GM19238 (cell line): ENCODE results near the gene RPS6KA2.

Experiments
- DNase-seq: peaks from one replicate; pipeline ENCODE4 v3.0.0; 2011; ENCODE audit warnings: low spot score; ENCODE audit not compliant: insufficient read length

RPS6KA2 gene

DNA sequence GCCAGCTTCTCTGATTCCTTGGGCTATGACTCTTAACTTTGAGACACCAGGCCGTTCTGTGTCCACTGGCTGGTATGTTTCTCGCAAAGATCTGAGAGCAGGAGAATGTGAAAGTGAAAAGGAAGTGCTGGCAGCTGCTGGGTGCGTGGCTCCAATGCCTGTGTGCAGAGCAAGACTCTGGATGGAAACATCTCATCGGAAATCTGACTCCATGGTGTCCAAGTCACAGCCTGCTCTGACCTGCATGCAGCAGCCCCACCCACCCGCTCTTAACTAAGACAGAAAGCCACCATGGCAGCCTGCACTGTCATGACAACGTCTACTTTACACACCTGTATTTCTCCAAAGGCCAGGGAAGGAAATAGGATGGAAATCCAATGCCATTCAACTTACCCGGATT lies 178.0 kb downstream of the RPS6KA2 start:
- no peak for DNase-seq

DNA sequence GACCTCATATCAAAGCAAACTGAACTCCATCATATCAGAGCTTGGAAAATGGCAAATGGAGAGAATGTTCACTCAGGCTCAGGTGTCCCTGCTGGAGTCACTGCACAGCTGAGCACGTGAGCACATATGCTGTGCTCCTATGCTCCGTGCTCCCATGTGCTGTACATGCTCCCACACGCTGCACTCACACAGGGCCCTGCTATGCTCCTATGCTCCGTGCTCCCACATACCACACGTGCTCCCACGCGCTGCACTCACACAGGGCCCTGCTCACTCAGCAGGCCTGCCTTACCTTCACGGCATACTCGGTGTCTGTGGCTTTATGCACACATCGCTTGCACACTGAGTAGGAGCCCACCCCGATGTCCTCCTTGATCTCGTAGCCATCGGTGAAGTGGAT lies 178.6 kb downstream of the RPS6KA2 start:
- no peak for DNase-seq

DNA sequence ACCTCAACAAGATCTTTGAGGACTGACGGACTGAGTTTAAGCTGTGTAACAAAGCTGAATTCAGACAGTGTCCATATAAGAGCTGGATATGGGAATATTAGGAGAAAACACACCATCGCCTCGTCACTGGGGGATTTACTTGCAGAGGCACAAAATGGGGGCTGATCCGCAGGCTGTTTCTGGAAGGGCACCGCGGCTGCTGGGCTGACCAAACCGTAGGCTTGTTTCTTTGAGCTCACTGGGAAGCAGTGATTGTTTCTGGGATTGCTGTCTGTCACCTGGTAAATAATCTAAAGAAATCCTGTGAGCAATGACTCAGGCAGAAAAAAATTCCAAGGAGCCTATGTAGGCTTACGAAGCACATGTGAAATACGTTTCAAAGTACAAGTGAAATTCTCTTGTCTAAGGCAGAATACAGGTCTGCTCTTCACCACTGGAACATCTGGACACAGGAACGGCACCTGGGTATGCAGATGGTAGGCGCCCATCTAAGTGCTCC lies 180.4 kb downstream of the RPS6KA2 start:
- DNase-seq, result no peak

DNA sequence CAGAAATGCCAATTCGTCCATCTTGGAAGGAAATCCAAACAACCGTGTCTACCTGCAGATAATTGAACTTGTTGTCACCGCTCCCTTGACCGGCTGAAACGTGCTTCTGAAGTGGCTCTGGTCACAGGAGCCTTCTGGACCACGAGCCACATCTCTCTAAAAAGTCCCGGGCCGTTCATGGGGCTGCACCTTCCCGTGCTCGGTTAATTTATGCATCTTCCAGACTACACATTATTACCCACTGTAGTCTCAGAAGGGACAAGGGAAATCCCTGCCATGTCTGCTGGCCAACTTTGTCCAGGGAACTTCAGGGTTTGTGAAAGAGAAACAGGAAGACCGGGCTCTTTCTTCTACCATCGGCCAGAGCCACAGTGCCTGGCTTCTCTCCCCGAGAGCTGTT lies 180.9 kb downstream of the RPS6KA2 start:
- no peak for DNase-seq

DNA sequence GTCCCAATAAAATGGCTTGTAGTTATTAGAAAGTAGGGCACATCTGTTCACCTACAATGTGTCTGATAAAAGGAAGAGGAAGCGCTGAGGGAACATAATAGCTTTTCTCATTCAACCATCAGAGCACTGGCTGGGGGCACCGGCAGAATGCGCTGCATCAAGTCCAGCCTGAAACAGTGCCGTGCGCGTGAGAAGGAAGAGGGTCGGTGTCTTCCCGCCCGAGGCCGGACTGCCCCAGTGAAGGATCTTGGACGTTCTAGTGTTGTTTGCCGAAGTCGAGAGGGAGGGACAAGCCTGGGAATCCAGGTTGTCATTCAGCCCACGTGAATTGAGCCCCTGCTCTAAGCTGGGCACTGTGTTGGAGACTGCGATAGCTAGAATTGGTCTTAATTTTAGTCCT lies 182.6 kb downstream of the RPS6KA2 start:
- no peak for DNase-seq

DNA sequence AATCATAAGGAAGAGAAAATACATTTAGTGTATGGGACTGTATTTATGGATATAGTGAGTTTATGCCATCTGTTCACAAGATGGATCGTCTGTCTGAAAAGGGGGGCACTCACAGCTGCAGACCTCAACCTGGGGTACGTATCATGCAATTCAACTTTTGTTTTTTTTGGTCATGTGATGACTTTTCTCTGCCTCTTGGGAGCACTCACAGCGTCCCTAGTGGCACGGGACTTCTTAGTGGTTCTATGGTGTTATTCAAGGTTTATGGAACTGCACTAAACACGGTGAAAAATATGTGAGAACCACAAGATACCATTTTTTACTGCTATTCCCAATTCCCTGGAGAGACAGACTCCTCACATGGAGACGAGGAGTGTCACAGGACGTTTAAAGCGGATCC lies 183.9 kb downstream of the RPS6KA2 start:
- no peak for DNase-seq

DNA sequence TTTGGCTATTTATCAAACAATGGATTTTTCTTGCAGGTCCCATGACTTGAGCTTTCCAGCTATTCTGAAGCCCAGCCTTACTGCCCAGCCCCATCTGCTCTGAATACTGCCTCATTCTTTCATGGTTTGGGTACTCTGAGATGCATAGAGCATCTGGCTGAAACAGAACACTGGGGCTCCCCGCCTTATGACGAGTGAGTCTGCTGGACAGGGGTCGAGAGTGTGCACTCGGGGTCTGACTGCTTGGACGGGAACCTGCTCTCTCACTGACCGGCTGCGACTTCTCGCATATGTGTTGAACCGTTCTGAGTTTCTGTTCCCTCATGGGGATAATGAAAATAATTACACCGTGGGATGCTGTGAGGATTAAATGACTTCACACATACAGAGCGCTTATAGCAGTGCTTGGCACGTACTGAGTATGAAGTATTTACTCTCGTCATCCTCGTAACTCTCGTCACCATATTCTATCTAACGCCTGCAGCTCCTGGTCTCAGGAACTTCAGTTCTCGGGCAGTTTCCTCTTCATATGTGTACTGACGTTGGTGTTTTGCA lies 184.8 kb downstream of the RPS6KA2 start:
- DNase-seq, result no peak

DNA sequence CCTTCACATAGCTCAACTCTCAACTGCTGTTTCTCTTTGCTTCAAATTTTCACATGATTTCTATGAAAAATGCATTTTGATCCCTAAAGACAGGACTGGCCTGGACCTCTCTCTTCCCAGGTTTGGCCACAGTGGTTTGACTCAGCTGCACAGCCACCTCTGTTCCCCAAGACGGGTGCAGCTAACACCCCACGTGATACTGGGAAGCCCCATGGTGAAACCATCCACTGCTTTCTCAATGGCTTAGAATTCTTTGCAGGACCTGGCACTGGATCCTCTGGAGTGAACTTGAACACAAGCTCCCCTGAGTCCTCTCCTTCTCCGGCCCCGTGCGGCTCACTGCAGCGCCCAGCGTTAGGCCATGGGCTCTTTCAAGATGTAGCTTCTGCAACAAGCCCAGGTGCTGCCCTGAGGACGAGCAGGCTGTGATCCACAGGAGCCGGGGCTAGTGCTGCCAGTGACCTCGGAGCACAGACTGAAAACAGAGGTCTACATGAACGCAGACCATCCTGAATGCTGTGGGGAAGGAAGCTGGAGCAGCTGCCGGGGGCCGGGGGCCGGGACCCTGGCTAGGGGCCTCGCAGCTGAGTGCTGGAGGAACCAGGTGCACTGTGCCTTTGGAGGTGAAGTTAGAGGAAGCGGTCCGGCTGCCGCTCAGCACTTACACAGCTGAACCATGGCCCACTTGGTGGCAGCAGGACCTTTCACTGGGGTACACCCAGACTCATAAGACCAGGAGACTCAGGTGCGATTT lies 185.5 kb downstream of the RPS6KA2 start:
- no peak for DNase-seq

DNA sequence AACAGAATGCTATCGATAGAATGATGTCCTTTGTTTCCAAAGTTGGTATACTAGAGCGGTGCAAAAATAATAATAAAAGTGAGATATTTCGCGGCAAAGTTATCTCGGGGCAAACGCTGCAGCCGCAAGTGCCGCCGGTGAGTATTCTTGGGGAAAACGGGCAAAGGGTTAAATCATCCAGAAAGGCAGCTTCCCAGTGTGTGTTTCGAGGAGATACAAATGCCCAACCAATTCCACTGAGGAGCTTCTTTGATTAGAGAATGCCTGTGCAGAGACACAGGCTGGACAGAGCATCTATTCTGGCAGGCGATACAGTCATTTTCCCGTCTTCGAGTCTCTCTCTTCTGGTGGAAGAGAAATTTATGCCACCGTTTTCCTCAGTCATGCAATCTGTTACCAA lies 186.3 kb downstream of the RPS6KA2 start:
- DNase-seq, result no peak

DNA sequence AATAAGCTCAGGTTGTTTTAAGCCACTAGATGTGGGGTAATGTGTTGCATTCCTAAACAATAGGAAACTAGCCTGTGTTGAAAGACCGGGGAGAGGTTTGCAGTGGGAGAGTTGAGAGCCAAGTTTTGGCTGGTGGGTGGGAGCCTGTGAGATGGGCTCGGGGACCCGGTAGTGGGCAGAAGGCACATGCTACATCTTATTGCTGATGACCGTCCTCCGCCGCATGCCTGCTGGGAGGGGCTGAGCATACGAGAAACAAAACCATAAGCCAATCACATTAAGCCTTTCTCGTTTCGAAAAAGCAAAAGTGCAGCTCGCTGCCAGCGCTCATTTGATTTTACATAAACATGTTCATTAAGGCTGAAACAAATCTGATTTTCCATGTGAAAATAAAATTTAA lies 186.9 kb downstream of the RPS6KA2 start:
- DNase-seq, result no peak

DNA sequence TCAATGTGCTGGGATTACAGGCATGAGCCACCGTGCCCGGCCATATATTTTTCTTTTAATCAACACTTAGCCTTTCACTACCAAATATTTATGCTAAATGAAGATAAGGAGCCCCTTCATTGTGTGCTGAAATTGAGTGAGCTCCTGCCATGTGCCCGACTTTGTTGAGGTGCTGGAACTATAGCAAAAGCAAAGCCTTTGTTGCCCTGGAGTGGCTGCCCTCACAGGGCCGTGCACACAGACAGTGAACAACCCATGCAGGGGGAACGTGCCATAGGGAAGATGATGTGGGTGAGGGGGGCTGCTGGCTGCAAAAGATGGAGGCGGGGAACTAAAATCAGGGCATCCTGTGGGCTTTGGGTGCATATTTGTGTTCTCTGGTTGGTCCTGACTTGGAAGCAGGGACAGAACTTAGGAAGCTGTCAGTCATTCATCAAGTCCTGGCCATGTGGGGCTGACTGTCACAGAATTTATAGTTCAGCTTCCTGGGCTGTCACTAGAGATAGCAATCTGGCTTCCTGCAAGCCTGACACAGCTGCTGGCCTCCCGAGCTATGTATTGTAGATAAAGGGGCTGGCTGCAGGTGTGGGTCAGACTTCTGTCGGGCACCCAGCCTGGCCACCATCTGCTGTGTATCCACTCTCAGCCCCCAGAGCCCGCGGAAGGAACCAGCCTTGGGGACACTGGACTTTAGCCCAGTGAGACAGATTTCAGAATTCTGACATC lies 187.5 kb downstream of the RPS6KA2 start:
- DNase-seq, result no peak

DNA sequence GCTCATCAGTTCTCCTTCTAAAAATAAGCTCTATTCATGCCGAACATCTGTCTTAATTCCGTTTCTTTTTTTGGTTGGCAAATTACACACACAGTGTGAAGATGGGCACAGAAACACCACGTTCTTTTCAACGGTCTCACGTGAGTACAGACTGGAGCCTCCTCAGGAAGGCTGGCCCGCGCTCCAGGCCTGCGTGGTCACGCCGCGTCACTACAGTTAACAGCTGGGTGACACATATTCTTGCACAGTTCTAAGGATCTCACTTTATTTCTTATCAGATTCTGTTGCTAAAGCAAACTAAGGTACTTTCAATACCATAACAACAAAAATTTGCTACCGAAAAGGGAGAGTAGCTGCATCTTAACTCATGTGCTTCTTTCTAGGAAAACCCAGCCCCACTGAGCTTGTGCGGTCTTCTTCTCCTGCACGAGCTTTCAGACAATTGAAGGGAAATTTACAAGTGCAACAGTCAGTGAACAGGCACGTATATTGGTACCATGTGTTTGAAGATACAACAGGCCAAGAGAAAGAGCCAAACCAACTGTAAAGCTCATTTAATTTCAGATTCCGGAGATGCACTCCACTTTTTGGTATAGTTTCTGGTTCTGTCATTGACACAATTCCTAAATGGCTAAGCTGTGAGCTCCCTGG lies 188.7 kb downstream of the RPS6KA2 start:
- DNase-seq, result no peak

DNA sequence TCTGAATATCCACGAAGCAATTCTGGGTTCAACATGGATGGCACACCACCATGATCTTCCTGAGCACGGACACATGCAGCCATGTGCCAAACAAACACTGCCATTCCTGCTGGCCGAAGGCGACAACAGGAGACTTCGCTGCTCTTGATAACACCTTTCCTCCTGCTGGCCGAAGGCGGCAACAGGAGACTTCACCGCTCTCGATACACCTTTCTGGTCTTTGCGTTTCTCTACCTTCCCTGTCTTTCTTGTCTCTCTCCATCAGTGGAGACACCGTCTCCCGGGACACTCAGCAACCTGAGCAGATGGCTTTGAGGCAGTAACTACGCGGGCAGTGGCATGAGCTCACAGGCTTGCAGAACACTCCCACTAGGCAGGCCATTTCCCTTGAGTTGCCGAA lies 189.4 kb downstream of the RPS6KA2 start:
- DNase-seq, result no peak

DNA sequence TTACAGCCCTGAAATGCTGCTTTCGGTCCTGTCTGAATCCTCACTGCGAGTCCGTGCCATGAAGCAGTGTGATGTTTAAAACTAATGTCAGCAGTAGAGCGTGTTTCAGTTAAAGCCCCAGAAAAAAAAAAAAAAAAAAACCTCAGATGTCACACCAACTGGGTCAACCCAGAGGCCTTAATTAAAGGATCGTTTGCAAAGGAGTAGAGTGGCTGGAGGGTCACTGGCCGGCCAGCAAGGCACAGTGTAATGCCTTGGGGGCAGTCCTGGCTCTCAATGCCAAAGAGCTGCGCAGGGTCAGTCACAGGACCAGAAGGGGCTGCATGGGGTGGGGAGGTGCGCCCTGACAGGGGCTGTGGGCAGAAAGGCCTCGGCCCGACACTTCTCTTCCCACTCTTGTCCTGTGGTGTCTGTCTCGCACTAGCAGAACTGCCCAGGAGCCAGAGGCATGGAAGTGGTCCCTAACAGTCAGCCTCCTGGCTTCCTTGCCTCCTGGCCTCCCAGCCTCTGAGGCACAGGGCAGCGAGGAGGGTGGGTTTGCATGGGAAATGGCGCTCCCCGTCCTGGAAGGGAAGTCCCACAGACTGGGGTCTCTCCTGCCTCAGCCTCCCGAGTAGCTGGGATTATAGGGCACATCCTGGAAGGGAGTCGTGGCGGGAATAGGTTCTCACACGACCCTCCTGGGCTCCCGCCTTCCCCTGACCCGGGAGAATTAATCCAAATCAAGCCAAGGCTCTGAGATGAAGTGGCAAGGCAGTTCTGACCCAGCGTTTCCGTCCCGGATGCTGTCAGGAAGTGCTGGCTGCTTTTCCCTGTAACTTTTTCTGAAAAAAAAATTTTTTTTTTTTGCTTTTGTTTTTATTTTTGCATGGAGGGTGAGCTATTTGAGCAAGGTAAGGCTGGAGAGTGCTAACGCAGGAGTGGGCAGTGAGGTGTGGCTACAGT lies 190.6 kb downstream of the RPS6KA2 start:
- no peak for DNase-seq

DNA sequence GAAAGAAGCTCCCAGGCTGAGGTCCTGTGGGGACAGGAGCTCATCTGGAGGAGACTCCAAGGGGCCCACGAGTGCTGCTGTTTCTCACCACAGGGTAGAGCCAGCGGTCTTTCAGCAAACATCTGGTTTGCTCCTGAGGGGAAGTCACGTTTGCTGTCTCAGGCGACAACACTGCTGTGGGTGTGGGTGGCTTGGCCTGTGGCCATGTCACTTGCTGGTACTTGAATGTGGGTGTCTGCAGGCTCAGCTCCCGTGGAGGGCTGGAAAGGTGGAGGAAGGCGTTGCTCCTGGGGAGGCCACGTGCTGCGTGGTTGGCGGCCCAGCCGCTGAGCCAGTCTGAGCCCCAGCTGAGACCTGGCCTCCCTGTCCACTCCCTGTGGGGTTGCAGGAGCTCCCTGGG lies 191.5 kb downstream of the RPS6KA2 start:
- DNase-seq, result no peak

DNA sequence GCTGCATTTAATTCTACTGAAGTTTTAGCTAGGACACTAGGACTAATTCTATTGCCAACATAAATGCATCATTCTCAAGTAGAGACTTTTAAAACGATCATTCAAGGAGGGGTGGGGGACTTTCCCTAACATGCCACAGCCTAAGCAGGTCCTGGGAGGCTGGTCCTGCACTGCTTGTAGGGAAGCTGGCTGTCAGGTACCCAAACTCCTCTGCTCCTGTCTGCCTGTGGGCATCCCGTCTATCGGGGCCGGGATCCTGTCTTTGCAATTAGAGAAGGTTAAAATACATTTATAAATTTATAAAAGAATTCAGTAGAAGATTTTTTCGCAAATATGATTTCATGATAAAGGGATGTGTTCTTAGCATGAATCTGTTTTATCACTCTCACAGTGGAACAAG lies 192.7 kb downstream of the RPS6KA2 start:
- DNase-seq, result no peak

DNA sequence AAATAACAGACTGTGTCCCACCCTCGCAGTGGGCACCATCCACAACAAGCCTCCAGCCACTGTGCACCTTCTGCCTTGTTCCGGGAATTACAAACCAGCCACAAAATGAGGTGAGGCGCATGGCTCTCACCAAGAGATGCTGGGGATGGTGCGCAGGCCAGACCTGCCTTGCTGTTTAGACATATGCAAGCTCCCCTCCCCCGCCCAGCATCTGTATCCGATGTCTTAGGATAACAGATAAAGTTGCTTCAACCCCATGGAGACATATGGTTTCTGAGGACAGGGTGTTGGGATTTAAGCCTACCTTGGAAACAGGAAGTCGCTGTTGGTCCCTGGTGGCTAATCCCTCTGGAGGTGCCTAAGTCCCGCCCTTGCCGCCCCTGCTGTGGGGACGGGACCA lies 194.0 kb downstream of the RPS6KA2 start:
- no peak for DNase-seq

DNA sequence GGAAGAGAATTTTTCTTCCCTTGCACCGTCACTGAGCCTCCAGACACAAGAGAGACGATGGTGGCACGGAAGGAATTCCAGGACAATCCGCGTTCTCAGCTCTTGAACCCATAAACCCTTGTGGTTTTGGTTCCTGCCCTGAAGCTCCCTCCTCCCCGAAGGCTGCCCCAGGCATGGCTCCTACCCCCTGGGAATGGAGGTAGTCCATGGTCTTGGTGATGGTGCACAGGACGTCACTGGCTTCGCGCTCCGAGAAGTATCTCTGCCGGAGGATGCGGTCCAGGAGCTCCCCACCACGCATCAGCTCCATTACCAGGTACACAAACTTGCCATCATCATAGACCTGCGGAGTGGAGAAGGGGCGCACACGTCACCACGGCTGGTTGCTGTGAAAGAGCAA lies 196.8 kb downstream of the RPS6KA2 start:
- no peak for DNase-seq

DNA sequence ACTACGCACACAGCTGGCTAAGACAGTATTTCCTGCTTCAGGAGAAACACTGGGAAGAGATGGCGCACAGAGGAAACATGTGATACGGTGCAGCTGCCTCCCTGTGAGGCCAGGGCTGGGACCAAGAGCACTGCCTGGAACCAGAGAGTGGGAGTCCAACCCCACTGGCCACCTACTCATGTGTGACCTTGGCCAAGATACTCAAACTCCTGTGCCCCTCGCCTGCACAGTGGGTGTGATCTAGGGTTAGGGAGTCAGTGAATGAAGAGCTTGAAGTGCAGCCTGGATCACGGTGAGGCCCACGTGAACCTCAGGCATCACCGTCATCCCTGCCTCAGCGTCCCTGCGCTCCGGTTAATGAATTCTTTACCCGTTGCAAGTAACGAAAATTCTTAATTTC lies 202.6 kb downstream of the RPS6KA2 start:
- no peak for DNase-seq

DNA sequence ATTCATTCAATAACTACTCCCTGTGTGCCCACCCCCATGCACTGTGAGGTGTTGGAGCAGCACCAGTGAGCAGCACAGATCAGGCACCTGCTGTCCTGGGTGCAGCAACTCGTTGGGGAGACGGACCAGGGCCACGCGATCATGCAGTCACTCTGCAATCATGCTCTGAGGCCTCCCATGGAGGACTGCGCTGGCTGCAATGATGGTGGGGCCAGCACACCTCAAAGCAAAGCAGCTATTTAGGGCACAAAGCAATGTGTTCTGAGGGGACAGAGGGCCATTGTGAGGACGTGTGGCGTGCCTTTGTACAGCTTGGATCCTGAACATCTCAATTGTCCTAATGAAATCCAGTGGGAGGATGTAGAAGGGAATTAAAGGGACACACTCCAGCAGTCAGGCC lies 203.3 kb downstream of the RPS6KA2 start:
- no peak for DNase-seq
